ENCODE data around the gene STAB1. TPM values are rescaled to one million over a fixed set of nuclear protein-coding genes. Genes with fewer than 3 reads are reported as not detected.

STAB1 gene
- total and polyA plus RNA-seq, 2 of the 8 experiments (the other 6 are each of a cell fraction or from before 2014, with no cell fraction given): 1.0 to 1.9 TPM

- Histone ChIP-seq H2BK120ac (replicated peaks; ENCODE audit: low read depth, low read length) (no peak overlapping the region), H4K8ac (ENCODE audit: extremely low read depth, insufficient read depth, low read length) (no peak overlapping the region; the same call in 1 of the 2 replicates), H3K14ac (ENCODE audit: insufficient read length) (no peak overlapping the region), H2AK5ac (ENCODE audit: low read depth, low read length) (no peak overlapping the region), H3K4me2 (ENCODE audit: insufficient read depth in 1 of 2, low read depth in 2 of 2, low read length in 2 of 2) (no peak overlapping the region), H3K4me3 (ENCODE audit: extremely low read depth in 1 of 4, insufficient read depth in 2 of 4, low read depth in 3 of 4, low read length in 4 of 4) (no peak overlapping the region), H3K9me3 (ENCODE audit: insufficient read depth in 2 of 2, low read depth in 1 of 2, low read length in 1 of 2) (no peaks in the 10 kb centered on the region), H2BK20ac (ENCODE audit: low read length) (no peak overlapping the region), H3K18ac (ENCODE audit: extremely low read depth, low read length) (no peak overlapping the region), H2AFZ (ENCODE audit: low read length) (no peak overlapping the region), H3K27me3 (replicated peaks in 1 of 4; ENCODE audit: control insufficient read depth in 3 of 4, extremely low read depth in 1 of 4, insufficient read depth in 3 of 4, low read length in 3 of 4) (no peaks in the 10 kb centered on the region), H3K79me1 (ENCODE audit: low read depth, low read length) (peaks cover 2% of the 10 kb centered on the region; the same call in 1 of the 2 replicates), H2BK15ac (ENCODE audit: low read length) (no peak overlapping the region), H4K20me1 (replicated peaks in 1 of 2; ENCODE audit: control insufficient read depth in 1 of 2, insufficient read depth in 2 of 2, low read length in 2 of 2) (peaks cover 0 to 23% of the 10 kb centered on the region in 2 experiments), H2BK12ac (ENCODE audit: low read depth, low read length) (no peak overlapping the region), H4K91ac (replicated peaks; ENCODE audit: insufficient read length, low read length) (no peak overlapping the region), H3K23ac (ENCODE audit: insufficient read length) (no peak overlapping the region), H3K9ac (replicated peaks in 1 of 4; ENCODE audit: extremely low read depth in 1 of 4, low read depth in 3 of 4, low read length in 3 of 4) (no peak overlapping the region), H3K79me2 (ENCODE audit: control insufficient read depth in 1 of 2, insufficient read depth in 2 of 2, low read length in 2 of 2) (no peaks in the 10 kb centered on the region), H2BK5ac (ENCODE audit: low read depth, low read length) (peak overlapping the region; percentile 52; the same call in 1 of the 2 replicates), H3K27ac (ENCODE audit: low read depth, low read length) (no peak overlapping the region), H3K23me2 (ENCODE audit: low read depth, low read length) (no peaks in the 10 kb centered on the region), H3K4ac (replicated peaks; ENCODE audit: insufficient read length, low read depth, low read length) (no peak overlapping the region), H3K56ac (replicated peaks; ENCODE audit: insufficient read length, low read depth, low read length) (no peak overlapping the region), H3K4me1 (replicated peaks in 1 of 4; ENCODE audit: control insufficient read depth in 3 of 4, insufficient read depth in 4 of 4, low read length in 3 of 4) (no peaks in the 10 kb centered on the region), H4K5ac (ENCODE audit: insufficient read length, low read depth, low read length) (no peak overlapping the region), H3K36me3 (ENCODE audit: control insufficient read depth in 2 of 4, insufficient read depth in 4 of 4, low read length in 3 of 4) (peaks cover 21 to 65% (median 43%) of the 10 kb centered on the region in 4 experiments)
- ChIA-PET CTCF (ENCODE audit: partially characterized antibody) (interaction anchor here (0.6 to 2.0 kb wide), 3 partner anchors 15 to 373 kb away, joined by 3 to 7 read pairs (median 3); no protein-coding TSS in a partner anchor), POLR2A (ENCODE audit: partially characterized antibody) (interaction anchor here (1.1 to 1.6 kb wide), 4 partner anchors 8 to 28 kb away, joined by 3 to 5 read pairs (median 4); no protein-coding TSS in a partner anchor)
- no peak for TF ChIP-seq SP2 (IDR thresholded peaks at IDR 0.05; ENCODE audit: low read length)
- no peak for TF ChIP-seq NRF1 (IDR thresholded peaks at IDR 0.05; ENCODE audit: low read depth, low read length)
- no peak for TF ChIP-seq CBX8 (IDR thresholded peaks at IDR 0.05; ENCODE audit: borderline replicate concordance, low read depth, low read length)
- TF ChIP-seq BRCA1 (IDR thresholded peaks at IDR 0.05; ENCODE audit: low read depth, low read length): no peak
- TF ChIP-seq MAX (IDR thresholded peaks at IDR 0.05): no peak
- TF ChIP-seq SIN3A (conservative IDR thresholded peaks at IDR 0.05 in 1 of 2, IDR thresholded peaks at IDR 0.05 in 1 of 2; ENCODE audit: low read depth in 1 of 2, low read length in 2 of 2): no peak
- no peak for TF ChIP-seq PHF8 (conservative IDR thresholded peaks at IDR 0.05; ENCODE audit: low read depth, low read length)
- TF ChIP-seq, protein P1, sequence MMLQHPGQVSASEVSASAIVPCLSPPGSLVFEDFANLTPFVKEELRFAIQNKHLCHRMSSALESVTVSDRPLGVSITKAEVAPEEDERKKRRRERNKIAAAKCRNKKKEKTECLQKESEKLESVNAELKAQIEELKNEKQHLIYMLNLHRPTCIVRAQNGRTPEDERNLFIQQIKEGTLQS (IDR thresholded peaks at IDR 0.05; ENCODE audit: insufficient read depth, low read depth, low read length): no peak
- no peak for TF ChIP-seq HDAC2 (IDR thresholded peaks at IDR 0.05; ENCODE audit: borderline replicate concordance in 1 of 2, low read depth in 2 of 2, low read length in 2 of 2)
- no peak for TF ChIP-seq TCF12 (IDR thresholded peaks at IDR 0.05; ENCODE audit: low read depth, low read length)
- DNase-seq (ENCODE audit: low read depth in 1 of 2, low spot score in 2 of 2) (no peak), FAIRE-seq (no peak)
- WGBS, 2 experiments (ENCODE audit: extremely low coverage in 1 of 2, insufficient coverage in 1 of 2, insufficient read length in 1 of 2, insufficient replicate concordance in 2 of 2, low coverage in 1 of 2, low lambda C conversion rate in 2 of 2, missing lambda C conversion rate in 1 of 2): 94% methylated on average over 49 of the region's 59 CpGs; no CpG with 5 or more reads in 1 of the 2 experiments
Observed at GRCh38 chr3:52487788-52488691, 7.1 kb upstream of the STAB1 start.
